OCI-LY7 (cell line): ENCODE results near the gene PEX5L. TPM values are rescaled to one million over a fixed set of nuclear protein-coding genes. Genes with fewer than 3 reads are reported as not detected.
A peak's percentile ranks its signal among the peaks of the same experiment; 100 is the strongest.

Experiments used
- BruUV-seq: library from RNA; stranded (reverse); fragments of 400-500 nt; replicated peaks from 2 replicates; lab custom pipeline; 2021; lab: Mats Ljungman, UMichigan
- CTCF ChIA-PET: fragments of 300-600 bp; sonication (Branson Sonifier 250); formaldehyde crosslinking; loops from one replicate; lab custom pipeline; 2022; ENCODE audit warnings: antibody characterized with exemption; ENCODE audit not compliant: unreplicated experiment; lab: Charles Lee
- POLR2A ChIA-PET: fragments of 300-600 bp; sonication (Branson Sonifier 250); formaldehyde crosslinking; loops from one replicate; lab custom pipeline; 2022; ENCODE audit warnings: antibody characterized with exemption; lab: Charles Lee
- DNase-seq: peaks from one replicate; pipeline ENCODE4 v3.0.0-alpha.2; 2015; ENCODE audit warnings: low spot score
- H2AFZ ChIP-seq: fragments of 200-600 bp; sonication (generic), shearing (Covaris generic); 2 replicates; pipeline ENCODE4 v1.6.1; 2014; ENCODE audit warnings: mild to moderate bottlenecking, antibody characterized with exemption, low read length, moderate library complexity
- H3K27ac ChIP-seq: fragments of 200-600 bp; sonication (generic); 2 replicates; pipeline ENCODE4 v1.5.1; 2014; ENCODE audit warnings: mixed run types, low read depth, mild to moderate bottlenecking, moderate library complexity, low read length, inconsistent platforms; ENCODE audit not compliant: poor library complexity, severe bottlenecking
- H3K36me3 ChIP-seq: fragments of 200-600 bp; sonication (generic); 2 replicates; pipeline ENCODE4 v1.6.1; 2014; ENCODE audit warnings: mild to moderate bottlenecking, antibody characterized with exemption, low read length, moderate library complexity, mixed read lengths; ENCODE audit not compliant: insufficient read depth
- H3K4me1 ChIP-seq: fragments of 200-600 bp; sonication (generic); 2 replicates; pipeline ENCODE4 v1.5.1; 2014; ENCODE audit warnings: mild to moderate bottlenecking, low read length; ENCODE audit not compliant: insufficient read depth, poor library complexity, severe bottlenecking
- H3K4me2 ChIP-seq: fragments of 200-600 bp; sonication (generic); 2 replicates; pipeline ENCODE4 v1.6.1; 2014; ENCODE audit warnings: mild to moderate bottlenecking, low read length
- H3K4me3 ChIP-seq: fragments of 200-600 bp; sonication (generic); 2 replicates; pipeline ENCODE4 v1.5.1; 2014; ENCODE audit warnings: mild to moderate bottlenecking, low read depth, low read length; ENCODE audit not compliant: poor library complexity, severe bottlenecking
- H3K79me2 ChIP-seq: fragments of 200-600 bp; sonication (generic); 2 replicates; pipeline ENCODE4 v1.6.1; 2016; ENCODE audit warnings: low read depth, mild to moderate bottlenecking, low read length, moderate library complexity, mixed read lengths; ENCODE audit not compliant: insufficient read depth
- H3K9me2 ChIP-seq: fragments of 200-600 bp; sonication (generic); 2 replicates; pipeline ENCODE4 v1.6.1; 2016; ENCODE audit warnings: mild to moderate bottlenecking, low read length, mixed read lengths; ENCODE audit not compliant: insufficient read depth
- H3K9me3 ChIP-seq: fragments of 200-600 bp; sonication (generic); 2 replicates; pipeline ENCODE4 v1.6.1; 2014; ENCODE audit warnings: mild to moderate bottlenecking, mixed run types, low read length, mixed read lengths
- H4K20me1 ChIP-seq: fragments of 200-600 bp; sonication (generic); 2 replicates; pipeline ENCODE4 v1.6.1; 2014; ENCODE audit warnings: mild to moderate bottlenecking, antibody characterized with exemption, low read length, moderate library complexity, mixed read lengths; ENCODE audit not compliant: insufficient read depth
- EZH2phosphoT487 ChIP-seq: fragments of 200-600 bp; sonication (generic); IDR thresholded peaks from 2 replicates; pipeline ENCODE4 v1.6.1; 2018; ENCODE audit warnings: low read depth, borderline replicate concordance, mild to moderate bottlenecking, mixed run types, antibody characterized with exemption, low read length, moderate library complexity, mixed read lengths
- intact Hi-C: fragments of 100-400 bp; cut with micrococcal nuclease; formaldehyde crosslinking; loops from one replicate; pipeline ENCODE4 v1.10.0; 2022; ENCODE audit not compliant: unreplicated experiment
- total RNA-seq, 2 experiments: library from RNA; depleted of rRNA in 1 of 2; stranded (reverse); fragments of >200 nt in 1 of 2; shearing (Covaris generic) in 1 of 2; gene quantifications; 2 replicates each; pipeline ENCODE4 v1.2.3, GENCODE V29; 2014 to 2022
- TF ChIP-seq, protein P1 (sequence below): fragments of 200-600 bp; sonication (generic); conservative IDR thresholded peaks from 2 replicates; pipeline ENCODE4 v1.5.1; 2014; ENCODE audit warnings: mild to moderate bottlenecking, antibody characterized with exemption, low read length, moderate library complexity, mixed read lengths

PEX5L gene
- total RNA-seq, 2 experiments from 2014 or later: not detected

DNA sequence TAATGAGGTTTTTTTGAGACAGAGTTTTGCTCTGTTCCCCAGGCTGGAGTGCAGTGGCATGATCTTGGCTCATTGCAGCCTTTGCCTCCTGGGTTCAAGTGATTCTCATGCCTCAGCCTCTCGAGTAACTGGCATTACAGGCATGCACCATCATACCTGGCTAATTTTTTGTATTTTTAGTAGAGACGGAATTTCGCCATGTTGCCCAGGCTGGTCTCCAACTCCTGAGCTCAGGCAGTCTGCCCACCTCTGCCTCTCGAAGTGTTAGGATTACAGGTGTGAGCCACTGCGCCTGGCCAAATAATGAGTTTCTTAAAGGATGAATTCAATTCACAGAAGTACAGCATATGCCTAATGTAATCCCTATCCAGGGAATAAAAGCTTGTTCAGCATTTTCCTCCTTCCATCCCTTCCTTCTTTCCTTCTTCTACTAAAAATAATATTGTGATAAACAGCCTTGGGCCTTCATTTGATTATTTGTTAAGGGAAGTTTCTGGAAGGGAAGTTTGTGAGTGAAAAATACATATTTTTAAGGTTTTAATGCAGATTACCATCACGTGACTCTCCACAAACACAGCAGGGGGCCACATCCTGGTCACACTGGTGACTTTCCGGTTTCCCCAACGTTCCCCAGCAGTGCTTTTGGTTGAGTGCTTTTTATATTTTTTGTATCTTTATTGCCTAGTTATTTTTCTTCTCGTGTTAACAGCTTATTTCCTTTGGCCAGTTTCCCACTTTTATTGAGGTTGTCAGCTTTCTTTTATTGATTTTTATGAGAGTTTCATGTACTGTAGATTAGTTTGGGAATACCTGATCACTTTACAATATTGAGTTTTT, 267.1 kb downstream of the PEX5L start:
- no peak for TF ChIP-seq EZH2phosphoT487
- TF ChIP-seq, protein P1, sequence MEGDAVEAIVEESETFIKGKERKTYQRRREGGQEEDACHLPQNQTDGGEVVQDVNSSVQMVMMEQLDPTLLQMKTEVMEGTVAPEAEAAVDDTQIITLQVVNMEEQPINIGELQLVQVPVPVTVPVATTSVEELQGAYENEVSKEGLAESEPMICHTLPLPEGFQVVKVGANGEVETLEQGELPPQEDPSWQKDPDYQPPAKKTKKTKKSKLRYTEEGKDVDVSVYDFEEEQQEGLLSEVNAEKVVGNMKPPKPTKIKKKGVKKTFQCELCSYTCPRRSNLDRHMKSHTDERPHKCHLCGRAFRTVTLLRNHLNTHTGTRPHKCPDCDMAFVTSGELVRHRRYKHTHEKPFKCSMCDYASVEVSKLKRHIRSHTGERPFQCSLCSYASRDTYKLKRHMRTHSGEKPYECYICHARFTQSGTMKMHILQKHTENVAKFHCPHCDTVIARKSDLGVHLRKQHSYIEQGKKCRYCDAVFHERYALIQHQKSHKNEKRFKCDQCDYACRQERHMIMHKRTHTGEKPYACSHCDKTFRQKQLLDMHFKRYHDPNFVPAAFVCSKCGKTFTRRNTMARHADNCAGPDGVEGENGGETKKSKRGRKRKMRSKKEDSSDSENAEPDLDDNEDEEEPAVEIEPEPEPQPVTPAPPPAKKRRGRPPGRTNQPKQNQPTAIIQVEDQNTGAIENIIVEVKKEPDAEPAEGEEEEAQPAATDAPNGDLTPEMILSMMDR: no peak
- ChIA-PET CTCF (interaction anchor here (0.5 kb wide), 1 partner anchor 117 kb away, joined by 6 read pairs; the partner anchor contains the start of gene USP13), POLR2A (interaction anchor here (1.0 to 1.3 kb wide), 3 partner anchors 19 to 191 kb away, joined by 4 to 5 read pairs (median 4); no protein-coding TSS in a partner anchor)
- Histone ChIP-seq H3K4me1 (no peaks in the 10 kb centered on the region), H4K20me1 (no peaks in the 10 kb centered on the region), H3K4me2 (no peak overlapping the region), H3K36me3 (peaks cover 93% of the 10 kb centered on the region), H3K9me3 (0 out of 2 replicates have a peak, but pooled peaks cover 4% of the 10 kb centered on the region), H3K9me2 (no peaks in the 10 kb centered on the region), H2AFZ (no peak overlapping the region), H3K27ac (no peak overlapping the region), H3K79me2 (no peaks in the 10 kb centered on the region), H3K4me3 (no peak overlapping the region)
- no TSS peak for BruUV-seq
- intact Hi-C loops: no loop called here
- DNase-seq: no peak

DNA sequence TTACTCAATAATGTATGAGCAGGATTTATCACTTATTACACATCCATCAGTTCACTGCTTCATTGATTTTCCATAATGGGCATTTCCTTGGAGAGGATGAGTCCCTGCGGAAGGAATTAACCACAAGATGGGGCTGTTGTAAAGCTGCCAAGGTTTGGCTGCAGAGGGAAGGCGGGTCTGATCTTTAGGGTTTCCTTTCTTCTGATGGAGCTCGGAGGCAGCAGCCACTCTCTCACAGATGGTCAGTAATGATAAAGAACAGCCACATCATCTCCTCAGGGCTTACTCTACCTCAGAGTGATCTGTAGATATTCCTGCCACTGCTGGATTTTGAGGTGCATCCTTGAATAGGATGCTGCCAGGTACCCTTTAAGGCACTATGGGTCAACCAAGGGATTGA, 268.7 kb downstream of the PEX5L start:
- Histone ChIP-seq H2AFZ (no peak overlapping the region), H3K9me2 (no peaks in the 10 kb centered on the region), H3K36me3 (peaks cover 93% of the 10 kb centered on the region), H3K4me3 (no peak overlapping the region), H3K9me3 (no peaks in the 10 kb centered on the region), H3K4me1 (no peaks in the 10 kb centered on the region), H3K79me2 (no peaks in the 10 kb centered on the region), H3K4me2 (no peak overlapping the region), H3K27ac (no peak overlapping the region), H4K20me1 (no peaks in the 10 kb centered on the region)
- no peak for TF ChIP-seq EZH2phosphoT487
- TF ChIP-seq, protein P1: peak; percentile 53
- BruUV-seq: no TSS peak
- ChIA-PET POLR2A (no interaction called here), CTCF (no interaction called here)
- DNase-seq: no peak
- intact Hi-C loops: no loop called here
